IMR-90 (cell line): ENCODE results near the gene MAU2. TPM values are rescaled to one million over a fixed set of nuclear protein-coding genes. Genes with fewer than 3 reads are reported as not detected.

Source experiments
- ATAC-seq: fragments of 200-7000 bp; cut with Tn5 transposase; 2 replicates; pipeline ENCODE4 v1.9.1; 2020; ENCODE audit warnings: low read depth, mild to moderate bottlenecking, moderate library complexity
- BruUV-seq: library from RNA; stranded (reverse); fragments of 400-500 nt; replicated peaks from 2 replicates; lab custom pipeline; 2021; lab: Mats Ljungman, UMichigan
- CTCF ChIA-PET: fragments of 300-600 bp; formaldehyde crosslinking; extraction: SDS; loops from one replicate; lab custom pipeline; 2021; ENCODE audit warnings: antibody characterized with exemption; lab: Yijun Ruan, JAX
- POLR2A ChIA-PET: fragments of 300-600 bp; sonication (Branson Sonifier 250); formaldehyde crosslinking; loops from one replicate; lab custom pipeline; 2022; ENCODE audit warnings: antibody characterized with exemption; ENCODE audit not compliant: unreplicated experiment; lab: Charles Lee
- DNase-seq: peaks from one replicate; pipeline ENCODE4 v3.0.0; 2013
- H2AFZ ChIP-seq: replicated peaks from 2 replicates; pipeline ENCODE3; 2013; ENCODE audit warnings: low read length, mild to moderate bottlenecking; ENCODE audit not compliant: poor library complexity
- H2AK5ac ChIP-seq: 2 replicates; pipeline ENCODE4 v1.6.1; 2013; ENCODE audit warnings: low read depth, low read length, inconsistent platforms
- H2AK9ac ChIP-seq: replicated peaks from 2 replicates; pipeline ENCODE3; 2013; ENCODE audit warnings: mild to moderate bottlenecking, low read depth, low read length, moderate library complexity; ENCODE audit not compliant: poor library complexity
- H2BK120ac ChIP-seq: 2 replicates; pipeline ENCODE4 v1.6.1; 2013; ENCODE audit warnings: low read depth, low read length, inconsistent platforms
- H2BK15ac ChIP-seq: 3 replicates; pipeline ENCODE4 v1.6.1; 2013; ENCODE audit warnings: low read depth, low read length, inconsistent platforms
- H2BK20ac ChIP-seq: 2 replicates; pipeline ENCODE4 v1.6.1; 2013; ENCODE audit warnings: low read depth, mild to moderate bottlenecking, inconsistent platforms, low read length, moderate library complexity
- H2BK5ac ChIP-seq: 2 replicates; pipeline ENCODE4 v1.6.1; 2013; ENCODE audit warnings: mild to moderate bottlenecking, low read depth, low read length, inconsistent platforms; ENCODE audit not compliant: poor library complexity, severe bottlenecking
- H3K14ac ChIP-seq: replicated peaks from 2 replicates; pipeline ENCODE4 v1.6.1; 2013; ENCODE audit warnings: low read depth, low read length, inconsistent platforms
- H3K18ac ChIP-seq: 2 replicates; pipeline ENCODE4 v1.6.1; 2013; ENCODE audit warnings: low read depth, low read length, control low read depth
- H3K23ac ChIP-seq: 2 replicates; pipeline ENCODE4 v1.6.1; 2013; ENCODE audit warnings: low read depth, low read length, inconsistent platforms
- H3K27ac ChIP-seq: 2 replicates; pipeline ENCODE4 v1.5.1; 2013; ENCODE audit warnings: mild to moderate bottlenecking, control low read depth, low read length; ENCODE audit not compliant: insufficient read depth
- H3K27me3 ChIP-seq: 2 replicates; pipeline ENCODE4 v1.6.1; 2013; ENCODE audit warnings: low read length; ENCODE audit not compliant: control insufficient read depth, insufficient read depth
- H3K36me3 ChIP-seq: 2 replicates; pipeline ENCODE4 v1.6.1; 2013; ENCODE audit warnings: low read length, mixed read lengths; ENCODE audit not compliant: control insufficient read depth, insufficient read depth
- H3K4ac ChIP-seq: 2 replicates; pipeline ENCODE4 v1.6.1; 2013; ENCODE audit warnings: low read depth, low read length, inconsistent platforms
- H3K4me1 ChIP-seq: 2 replicates; pipeline ENCODE4 v1.6.1; 2013; ENCODE audit warnings: low read length, mixed read lengths; ENCODE audit not compliant: control insufficient read depth, insufficient read depth
- H3K4me2 ChIP-seq: 2 replicates; pipeline ENCODE4 v1.6.1; 2013; ENCODE audit warnings: low read depth, mild to moderate bottlenecking, control low read depth, low read length, moderate library complexity
- H3K4me3 ChIP-seq: 2 replicates; pipeline ENCODE4 v1.5.1; 2013; ENCODE audit warnings: low read depth, mild to moderate bottlenecking, control low read depth, low read length, moderate library complexity; ENCODE audit not compliant: insufficient read depth
- H3K56ac ChIP-seq: 2 replicates; pipeline ENCODE4 v1.6.1; 2013; ENCODE audit warnings: low read length, inconsistent platforms; ENCODE audit not compliant: insufficient read depth; ENCODE audit errors: extremely low read depth
- H3K79me1 ChIP-seq, 2 experiments: 2 replicates each; pipeline ENCODE4 v1.6.1; 2013; ENCODE audit warnings: low read length in 2 of 2, inconsistent platforms in 1 of 2, low read depth in 1 of 2
- H3K9ac ChIP-seq: 2 replicates; pipeline ENCODE4 v1.6.1; 2013; ENCODE audit warnings: low read depth, low read length, control low read depth
- H3K9me1 ChIP-seq: 2 replicates; pipeline ENCODE4 v1.6.1; 2013; ENCODE audit warnings: low read length, inconsistent platforms; ENCODE audit not compliant: insufficient read depth
- H3K9me3 ChIP-seq: 2 replicates; pipeline ENCODE4 v1.6.1; 2013; ENCODE audit warnings: low read length; ENCODE audit not compliant: control insufficient read depth, insufficient read depth
- H4K20me1 ChIP-seq: 2 replicates; pipeline ENCODE4 v1.6.1; 2013; ENCODE audit warnings: low read length, inconsistent platforms; ENCODE audit not compliant: insufficient read depth
- H4K5ac ChIP-seq: 2 replicates; pipeline ENCODE4 v1.6.1; 2013; ENCODE audit warnings: mild to moderate bottlenecking, low read depth, low read length, control low read depth
- H4K8ac ChIP-seq, 2 experiments: 2 replicates each; pipeline ENCODE4 v1.6.1; 2013; ENCODE audit warnings: low read depth in 2 of 2, low read length in 2 of 2, control low read depth in 1 of 2, inconsistent platforms in 1 of 2
- H4K91ac ChIP-seq: 2 replicates; pipeline ENCODE4 v1.6.1; 2013; ENCODE audit warnings: low read depth, low read length, inconsistent platforms; ENCODE audit not compliant: insufficient read depth
- BHLHE40 ChIP-seq: fragments of 150-350 bp; IDR thresholded peaks from 2 replicates; pipeline ENCODE4 v1.6.1; 2016; ENCODE audit warnings: mild to moderate bottlenecking, low read depth, low read length
- CEBPB ChIP-seq: IDR thresholded peaks from 2 replicates; pipeline ENCODE4 v1.6.1; 2012; ENCODE audit warnings: low read depth, low read length, improper control_type of control experiment
- CHD1 ChIP-seq: IDR thresholded peaks from 2 replicates; pipeline ENCODE4 v1.6.1; 2012; ENCODE audit warnings: low read depth, low read length, improper control_type of control experiment
- ELK1 ChIP-seq: fragments of 150-350 bp; IDR thresholded peaks from 2 replicates; pipeline ENCODE4 v1.6.1; 2016; ENCODE audit warnings: low read depth, mild to moderate bottlenecking, low read length, moderate library complexity, borderline replicate concordance
- MAFK ChIP-seq: IDR thresholded peaks from 2 replicates; pipeline ENCODE4 v1.6.1; 2012; ENCODE audit warnings: low read depth, low read length, improper control_type of control experiment
- MAZ ChIP-seq: IDR thresholded peaks from 2 replicates; pipeline ENCODE4 v1.6.1; 2012; ENCODE audit warnings: low read depth, mild to moderate bottlenecking, low read length, improper control_type of control experiment, moderate library complexity, borderline replicate concordance
- MXI1 ChIP-seq: IDR thresholded peaks from 2 replicates; pipeline ENCODE4 v1.6.1; 2012; ENCODE audit warnings: low read depth, mild to moderate bottlenecking, low read length, moderate library complexity, borderline replicate concordance
- NFE2L2 ChIP-seq: fragments of 150-350 bp; IDR thresholded peaks from 2 replicates; pipeline ENCODE4 v1.6.1; 2016; ENCODE audit warnings: low read depth, mild to moderate bottlenecking, low read length
- RAD21 ChIP-seq: IDR thresholded peaks from 2 replicates; pipeline ENCODE4 v1.6.1; 2012; ENCODE audit warnings: low read length, improper control_type of control experiment
- RCOR1 ChIP-seq: IDR thresholded peaks from 2 replicates; pipeline ENCODE4 v1.6.1; 2012; ENCODE audit warnings: mild to moderate bottlenecking, low read length, improper control_type of control experiment; ENCODE audit not compliant: insufficient replicate concordance
- RFX5 ChIP-seq: IDR thresholded peaks from 2 replicates; pipeline ENCODE4 v1.8.0; 2012; ENCODE audit warnings: low read depth, mild to moderate bottlenecking, low read length, moderate library complexity
- SMC3 ChIP-seq: fragments of 150-350 bp; IDR thresholded peaks from 2 replicates; pipeline ENCODE4 v1.6.1; 2016; ENCODE audit warnings: low read depth, mild to moderate bottlenecking, antibody characterized with exemption, low read length, moderate library complexity
- USF2 ChIP-seq: fragments of 150-350 bp; IDR thresholded peaks from 2 replicates; pipeline ENCODE4 v1.6.1; 2017; ENCODE audit warnings: mild to moderate bottlenecking, antibody characterized with exemption, low read length, low read depth
- WGBS, 2 experiments: methylation state at CpG; one replicate each; pipeline versions ENCODE4 v1.1.5 to v1.1.7; 2013; ENCODE audit warnings: missing lambda C conversion rate in 2 of 2; ENCODE audit not compliant: insufficient read length in 1 of 2; ENCODE audit errors: extremely low coverage in 2 of 2; 5-methylcytosine and 5-hydroxymethylcytosine counted together
- dilution Hi-C: fragments of 300-500 bp; cut with HindIII; formaldehyde crosslinking; loops from one replicate; pipeline ENCODE4 v1.14.3; 2018; ENCODE audit warnings: low sequenced_read_pairs; ENCODE audit not compliant: unreplicated experiment
- in situ Hi-C: fragments of 300-500 bp; cut with MboI; formaldehyde crosslinking; loops from 3 replicates; pipeline ENCODE4 v1.14.3; 2019; ENCODE audit warnings: low sequenced_read_pairs, inconsistent platforms, mixed read lengths
- intact Hi-C: fragments of 100-400 bp; cut with micrococcal nuclease; formaldehyde crosslinking; loops from 2 replicates; pipeline ENCODE4 v1.10.0; 2022
- polyA plus RNA-seq, 3 experiments: library from polyadenylated mRNA; depleted of rRNA; stranded (reverse); fragments of >200 nt; gene quantifications; 2 replicates each; pipeline ENCODE4 v1.2.3, GENCODE V29; 2012; ENCODE audit warnings: low replicate concordance in 1 of 3
- total RNA-seq: library from RNA; depleted of rRNA; stranded (reverse); fragments of >200 nt; gene quantifications from 2 replicates; pipeline ENCODE4 v1.2.3, GENCODE V29; 2012

The MAU2 gene
- total and polyA plus RNA-seq, 2 of the 4 experiments (the other 2 are of a cell fraction): 24.6 to 31.1 TPM

- no peak overlapping the region for H3K56ac ChIP-seq
- in situ Hi-C loops: no loop called here
- H3K4me3 ChIP-seq: no peak overlapping the region
- H4K20me1 ChIP-seq: peaks cover 2% of the 10 kb centered on the region
- no peak overlapping the region for H3K18ac ChIP-seq
- intact Hi-C loops: no loop called here
- no peaks in the 10 kb centered on the region for H3K4me1 ChIP-seq
- no peak overlapping the region for H3K9ac ChIP-seq
- POLR2A ChIA-PET: no interaction called here
- no peak overlapping the region for H2AK5ac ChIP-seq
- CTCF ChIA-PET: no interaction called here
- no peaks in the 10 kb centered on the region for H3K9me3 ChIP-seq
- dilution Hi-C loops: no loop called here
- H4K8ac ChIP-seq: no peak overlapping the region
- H3K23ac ChIP-seq: no peak overlapping the region
- no peak overlapping the region for H2AK9ac ChIP-seq
- WGBS, 2 experiments: 97% methylated on average over 6 of the region's 10 CpGs; no CpG with 5 or more reads in 1 of the 2 experiments
- no TSS peak for BruUV-seq
- H2BK20ac ChIP-seq: no peak overlapping the region
- H2BK120ac ChIP-seq: no peak overlapping the region
- ATAC-seq (no peak), DNase-seq (no peak)
- no peak overlapping the region for H3K14ac ChIP-seq
- H3K36me3 ChIP-seq: peaks cover 62% of the 10 kb centered on the region
- H3K4me2 ChIP-seq: no peak overlapping the region
- H2BK15ac ChIP-seq: no peak overlapping the region
- TF ChIP-seq BHLHE40 (no peak), RFX5 (no peak), CHD1 (no peak), RCOR1 (no peak), NFE2L2 (no peak), SMC3 (no peak), MAZ (no peak), CEBPB (no peak), RAD21 (no peak), ELK1 (no peak), MXI1 (no peak), MAFK (no peak), USF2 (no peak)
- H3K27me3 ChIP-seq: no peaks in the 10 kb centered on the region
- 0 out of 2 replicates have a peak, but pooled peaks cover 3% of the 10 kb centered on the region for H3K9me1 ChIP-seq
- peaks cover 7 to 17% of the 10 kb centered on the region in 2 experiments; a peak in 3 of 4 replicates for H3K79me1 ChIP-seq
- H2AFZ ChIP-seq: no peak overlapping the region
- no peak overlapping the region for H3K4ac ChIP-seq
- no peak overlapping the region for H2BK5ac ChIP-seq
- no peak overlapping the region for H4K91ac ChIP-seq
- no peak overlapping the region for H3K27ac ChIP-seq
- H4K5ac ChIP-seq: no peak overlapping the region
Measured at GRCh38 chr19:19308373-19308772, 12.3 kb upstream of the MAU2 start.
